Measurements from ENCODE around the gene MOB1A.

MOB1A gene

DNA sequence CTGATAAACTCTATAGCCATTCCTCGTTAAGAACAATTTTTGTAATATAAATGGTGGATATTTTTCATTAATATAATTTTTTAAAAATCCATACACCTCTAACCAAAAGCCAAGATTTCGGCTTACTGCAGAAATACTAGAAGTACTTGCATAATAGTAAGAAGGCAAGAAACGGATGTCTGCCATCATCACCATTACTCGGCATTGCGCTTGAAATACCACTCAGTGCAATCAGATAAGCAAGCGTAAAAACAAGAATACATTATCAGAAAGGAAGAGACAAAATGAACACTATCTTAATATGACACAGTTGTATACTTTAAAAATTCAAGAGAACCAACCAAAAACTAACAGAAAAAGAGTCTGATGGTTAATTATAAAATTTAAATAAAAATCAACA lies 15.7 kb downstream of the MOB1A start:
- Histone ChIP-seq H3K79me2 (ENCODE audit: low read length) (peaks cover 97% of the 10 kb centered on the region), H3K9ac (ENCODE audit: low read length) (no peak overlapping the region), H3K9me3 (ENCODE audit: insufficient read depth, low read length) (no peaks in the 10 kb centered on the region), H3K4me2 (ENCODE audit: low read length) (no peak overlapping the region), H4K20me1 (ENCODE audit: insufficient read depth, low read length) (peaks cover 64% of the 10 kb centered on the region), H3K4me1 (ENCODE audit: low read length) (no peaks in the 10 kb centered on the region), H3K27ac (ENCODE audit: low read length) (no peak overlapping the region), H3K4me3 (ENCODE audit: low read length) (no peak overlapping the region), H3K36me3 (replicated peaks; ENCODE audit: low read depth, low read length) (peaks cover 70% of the 10 kb centered on the region), H2AFZ (ENCODE audit: low read depth, low read length) (no peak overlapping the region), H3K27me3 (ENCODE audit: low read depth, low read length) (no peaks in the 10 kb centered on the region)
- TF ChIP-seq EZH2phosphoT487 (IDR thresholded peaks at IDR 0.05; ENCODE audit: low read depth): no peak
- TF ChIP-seq, protein P1, sequence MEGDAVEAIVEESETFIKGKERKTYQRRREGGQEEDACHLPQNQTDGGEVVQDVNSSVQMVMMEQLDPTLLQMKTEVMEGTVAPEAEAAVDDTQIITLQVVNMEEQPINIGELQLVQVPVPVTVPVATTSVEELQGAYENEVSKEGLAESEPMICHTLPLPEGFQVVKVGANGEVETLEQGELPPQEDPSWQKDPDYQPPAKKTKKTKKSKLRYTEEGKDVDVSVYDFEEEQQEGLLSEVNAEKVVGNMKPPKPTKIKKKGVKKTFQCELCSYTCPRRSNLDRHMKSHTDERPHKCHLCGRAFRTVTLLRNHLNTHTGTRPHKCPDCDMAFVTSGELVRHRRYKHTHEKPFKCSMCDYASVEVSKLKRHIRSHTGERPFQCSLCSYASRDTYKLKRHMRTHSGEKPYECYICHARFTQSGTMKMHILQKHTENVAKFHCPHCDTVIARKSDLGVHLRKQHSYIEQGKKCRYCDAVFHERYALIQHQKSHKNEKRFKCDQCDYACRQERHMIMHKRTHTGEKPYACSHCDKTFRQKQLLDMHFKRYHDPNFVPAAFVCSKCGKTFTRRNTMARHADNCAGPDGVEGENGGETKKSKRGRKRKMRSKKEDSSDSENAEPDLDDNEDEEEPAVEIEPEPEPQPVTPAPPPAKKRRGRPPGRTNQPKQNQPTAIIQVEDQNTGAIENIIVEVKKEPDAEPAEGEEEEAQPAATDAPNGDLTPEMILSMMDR (IDR thresholded peaks at IDR 0.05; ENCODE audit: low read depth, low read length): no peak

DNA sequence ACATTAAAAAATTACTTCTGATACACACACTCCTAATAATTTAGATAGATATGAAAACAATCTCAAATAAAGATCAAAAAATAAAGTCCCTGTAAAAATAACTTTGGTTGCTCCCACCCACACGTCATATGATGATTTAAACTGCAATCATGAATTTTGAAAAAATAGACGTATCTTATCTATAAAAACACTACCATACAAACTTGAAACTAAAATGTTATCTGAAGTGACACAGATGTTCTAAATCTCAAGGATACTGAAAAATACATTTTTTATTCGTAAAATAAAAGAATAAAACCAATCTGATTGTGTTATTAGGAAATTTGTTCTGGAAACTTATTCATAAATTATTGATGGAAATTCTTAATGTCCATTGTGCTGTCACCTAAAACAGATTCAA lies 22.8 kb downstream of the MOB1A start:
- no peak overlapping the region for H3K4me3 ChIP-seq (ENCODE audit: low read length)

GRCh38 chr2:74152954-74153353 lies 25.7 kb downstream of the MOB1A start:
- Histone ChIP-seq H3K27ac (ENCODE audit: low read length) (no peak overlapping the region), H4K20me1 (ENCODE audit: insufficient read depth, low read length) (peaks cover 26% of the 10 kb centered on the region), H3K4me1 (ENCODE audit: low read length) (peaks cover 8% of the 10 kb centered on the region), H3K4me3 (ENCODE audit: low read length) (no peak overlapping the region), H3K9ac (ENCODE audit: low read length) (no peak overlapping the region), H2AFZ (ENCODE audit: low read depth, low read length) (no peak overlapping the region), H3K79me2 (ENCODE audit: low read length) (peaks cover 36% of the 10 kb centered on the region), H3K36me3 (replicated peaks; ENCODE audit: low read depth, low read length) (peaks cover 62% of the 10 kb centered on the region), H3K27me3 (ENCODE audit: low read depth, low read length) (no peaks in the 10 kb centered on the region), H3K9me3 (ENCODE audit: insufficient read depth, low read length) (no peaks in the 10 kb centered on the region), H3K4me2 (ENCODE audit: low read length) (no peak overlapping the region)
- TF ChIP-seq, protein P1 (IDR thresholded peaks at IDR 0.05; ENCODE audit: low read depth, low read length): no peak
- no peak for TF ChIP-seq EZH2phosphoT487 (IDR thresholded peaks at IDR 0.05; ENCODE audit: low read depth)

More for the DNA sequence above, 22.8 kb downstream of the MOB1A start:
- peaks cover 82% of the 10 kb centered on the region for H3K36me3 ChIP-seq (replicated peaks; ENCODE audit: low read depth, low read length)
- no peaks in the 10 kb centered on the region for H3K9me3 ChIP-seq (ENCODE audit: insufficient read depth, low read length)
- no peak overlapping the region for H3K4me2 ChIP-seq (ENCODE audit: low read length)
- H3K9ac ChIP-seq (ENCODE audit: low read length): no peak overlapping the region
- H3K79me2 ChIP-seq (ENCODE audit: low read length): peaks cover 64% of the 10 kb centered on the region
- no peaks in the 10 kb centered on the region for H3K27me3 ChIP-seq (ENCODE audit: low read depth, low read length)
- TF ChIP-seq, protein P1 (IDR thresholded peaks at IDR 0.05; ENCODE audit: low read depth, low read length): no peak
- TF ChIP-seq EZH2phosphoT487 (IDR thresholded peaks at IDR 0.05; ENCODE audit: low read depth): no peak
- H4K20me1 ChIP-seq (ENCODE audit: insufficient read depth, low read length): peaks cover 47% of the 10 kb centered on the region
- no peak overlapping the region for H3K27ac ChIP-seq (ENCODE audit: low read length)
- H2AFZ ChIP-seq (ENCODE audit: low read depth, low read length): no peak overlapping the region
- H3K4me1 ChIP-seq (ENCODE audit: low read length): no peaks in the 10 kb centered on the region

DNA sequence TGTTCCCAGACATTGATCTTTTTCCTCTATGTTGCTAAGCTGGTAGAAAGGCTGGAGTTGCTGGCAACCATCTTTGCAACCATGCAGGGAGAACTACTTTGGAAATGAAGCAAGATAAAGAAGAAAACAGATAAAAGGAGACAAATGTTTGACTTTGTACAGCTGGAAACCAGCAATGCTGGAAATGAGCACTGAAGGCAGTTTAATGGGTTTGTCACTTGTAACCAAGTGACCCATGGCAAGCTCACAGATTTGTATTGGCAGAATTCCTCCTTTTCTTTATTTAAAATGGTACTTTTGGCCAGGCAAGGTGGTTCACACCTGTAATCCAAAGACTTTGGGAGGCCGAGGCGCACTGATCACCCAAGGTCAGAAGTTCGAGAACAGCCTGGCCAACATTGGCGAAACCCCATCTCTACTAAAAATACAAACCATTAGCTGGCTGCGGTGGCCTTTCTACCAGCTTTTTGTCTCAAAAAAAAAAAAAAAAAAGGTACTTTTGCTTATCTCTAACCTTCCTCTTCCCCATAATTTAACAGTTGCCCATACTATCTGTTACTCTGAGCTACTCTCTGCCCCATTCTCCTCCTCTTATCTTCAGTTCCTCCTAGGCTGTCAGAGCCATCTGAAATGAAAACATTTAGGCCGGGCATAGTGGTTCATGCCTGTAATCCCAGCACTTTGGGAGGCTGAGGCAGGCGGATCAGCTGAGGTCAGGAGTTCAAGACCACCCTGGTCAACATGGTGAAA lies 28.9 kb downstream of the MOB1A start:
- peaks cover 18% of the 10 kb centered on the region; the same call in 1 of the 2 replicates for H4K20me1 ChIP-seq (ENCODE audit: insufficient read depth, low read length)
- H3K79me2 ChIP-seq (ENCODE audit: low read length): peaks cover 29% of the 10 kb centered on the region
- H2AFZ ChIP-seq (ENCODE audit: low read depth, low read length): no peak overlapping the region
- H3K36me3 ChIP-seq (replicated peaks; ENCODE audit: low read depth, low read length): peaks cover 36% of the 10 kb centered on the region
- H3K9ac ChIP-seq (ENCODE audit: low read length): no peak overlapping the region
- peaks cover 14% of the 10 kb centered on the region for H3K4me1 ChIP-seq (ENCODE audit: low read length)
- no peak for TF ChIP-seq EZH2phosphoT487 (IDR thresholded peaks at IDR 0.05; ENCODE audit: low read depth)
- TF ChIP-seq, protein P1 (IDR thresholded peaks at IDR 0.05; ENCODE audit: low read depth, low read length): no peak
- no peaks in the 10 kb centered on the region for H3K27me3 ChIP-seq (ENCODE audit: low read depth, low read length)
- no peaks in the 10 kb centered on the region for H3K9me3 ChIP-seq (ENCODE audit: insufficient read depth, low read length)
- no peak overlapping the region for H3K27ac ChIP-seq (ENCODE audit: low read length)
- H3K4me3 ChIP-seq (ENCODE audit: low read length): no peak overlapping the region
- no peak overlapping the region for H3K4me2 ChIP-seq (ENCODE audit: low read length)

Data from OCI-LY3 (cell line).